HTERT RPE-1 (cell line): Measurements from ENCODE around the gene CD55.

ENCODE experiments used
- in situ Hi-C: fragments of 300-500 bp; cut with MboI; formaldehyde crosslinking; loops from 4 replicates; pipeline ENCODE4 v1.14.3; 2020; ENCODE audit warnings: low sequenced_read_pairs

Gene CD55

GRCh38 chr1:207361889-207362288 is 40.4 kb downstream of the CD55 start:
- in situ Hi-C loops: no loop called here

GRCh38 chr1:207362962-207363860 is 41.7 kb downstream of the CD55 start:
- in situ Hi-C loops: no loop called here

- in situ Hi-C loops: no loop called here
Observed at GRCh38 chr1:207363871-207364270, 42.4 kb downstream of the CD55 start.

GRCh38 chr1:207364614-207365013 is 43.1 kb downstream of the CD55 start:
- in situ Hi-C loops: no loop called here

GRCh38 chr1:207365063-207365462 is 43.6 kb downstream of the CD55 start:
- in situ Hi-C loops: no loop called here

- in situ Hi-C loops: no loop called here
Observed at GRCh38 chr1:207366022-207366421, 44.5 kb downstream of the CD55 start.

- in situ Hi-C loops: no loop called here
Observed at GRCh38 chr1:207388721-207389120, 67.2 kb downstream of the CD55 start.

- in situ Hi-C loops: no loop called here
Observed at GRCh38 chr1:207389728-207390464, 68.4 kb downstream of the CD55 start.

GRCh38 chr1:207393610-207394009 is 72.1 kb downstream of the CD55 start:
- in situ Hi-C loops: no loop called here

- in situ Hi-C loops: no loop called here
Observed at GRCh38 chr1:207396168-207396746, 74.8 kb downstream of the CD55 start.

- in situ Hi-C loops: no loop called here
Observed at GRCh38 chr1:207397525-207397926, 76.0 kb downstream of the CD55 start.

GRCh38 chr1:207398986-207399385 is 77.5 kb downstream of the CD55 start:
- in situ Hi-C loops: no loop called here

- in situ Hi-C loops: no loop called here
Observed at GRCh38 chr1:207401578-207401977, 80.1 kb downstream of the CD55 start.

- in situ Hi-C loops: no loop called here
Observed at GRCh38 chr1:207402744-207403143, 81.3 kb downstream of the CD55 start.

GRCh38 chr1:207404849-207405525 is 83.5 kb downstream of the CD55 start:
- in situ Hi-C loops: no loop called here

- in situ Hi-C loops: no loop called here
Observed at GRCh38 chr1:207405814-207406213, 84.3 kb downstream of the CD55 start.

GRCh38 chr1:207407655-207408260 is 86.3 kb downstream of the CD55 start:
- in situ Hi-C loops: no loop called here
